Activated CD4-positive, alpha-beta memory T cell treated with anti-CD3 and anti-CD28 coated beads, Interleukin-2, amount 10 ng/mL, durations not matched to agents 7 days and 5 days (primary cell): ENCODE data around the gene ZNHIT6. TPM values are rescaled to one million over a fixed set of nuclear protein-coding genes. Genes with fewer than 3 reads are reported as not detected.
"Not testable (repeated sequence)": the region's sequence is repeated elsewhere in the genome, so short reads cannot be mapped to it uniquely, and the experiment has no call there.

ENCODE experiments used
- CTCF ChIA-PET: fragments of 350-600 bp; sonication (Branson Sonifier 250); formaldehyde crosslinking; loops from one replicate; lab custom pipeline; 2021; ENCODE audit warnings: antibody characterized with exemption, inconsistent platforms; lab: Charles Lee
- POLR2A ChIA-PET: fragments of 350-600 bp; sonication (Branson Sonifier 250); formaldehyde crosslinking; loops from one replicate; lab custom pipeline; 2021; ENCODE audit warnings: antibody characterized with exemption; lab: Charles Lee
- DNase-seq: peaks from one replicate; pipeline ENCODE4 v3.0.0-alpha.2; 2020
- H3K27ac Mint-ChIP-seq: one replicate; pipeline ENCODE4 v1.8.0; 2021; ENCODE audit warnings: mild to moderate bottlenecking, mixed read lengths
- H3K27me3 Mint-ChIP-seq: one replicate; pipeline ENCODE4 v1.8.0; 2021; ENCODE audit warnings: mixed read lengths
- H3K36me3 Mint-ChIP-seq: one replicate; pipeline ENCODE4 v1.8.0; 2021; ENCODE audit warnings: low read depth, mixed read lengths
- H3K4me1 Mint-ChIP-seq: one replicate; pipeline ENCODE4 v1.8.0; 2021; ENCODE audit warnings: mixed read lengths
- H3K4me3 Mint-ChIP-seq: one replicate; pipeline ENCODE4 v1.8.0; 2021; ENCODE audit warnings: mild to moderate bottlenecking, mixed read lengths
- H3K9me3 Mint-ChIP-seq: one replicate; pipeline ENCODE4 v1.8.0; 2021; ENCODE audit warnings: mixed read lengths
- total RNA-seq, 2 experiments: library from RNA; stranded (reverse); gene quantifications; one replicate each; pipeline ENCODE4 v1.2.3, GENCODE V29; 2021

ZNHIT6 gene
- total RNA-seq, 2 experiments from 2014 or later: 11.5 to 14.0 TPM

- Mint-ChIP-seq H3K4me3 (no peak overlapping the region), H3K36me3 (peaks cover 9% of the 10 kb centered on the region), H3K27ac (no peak overlapping the region), H3K27me3 (no peaks in the 10 kb centered on the region), H3K4me1 (no peaks in the 10 kb centered on the region), H3K9me3 (no peaks in the 10 kb centered on the region)
- CTCF ChIA-PET: no interaction called here
- no peak for DNase-seq
- POLR2A ChIA-PET: interaction anchor here (1.0 kb wide), 1 partner anchor 10 kb away, joined by 3 read pairs; no protein-coding TSS in a partner anchor
Measured at GRCh38 chr1:85660541-85660940, 47.7 kb downstream of the ZNHIT6 start.

GRCh38 chr1:85659174-85659573, 49.1 kb downstream of the ZNHIT6 start:
- POLR2A ChIA-PET: interaction anchor here (0.6 kb wide), 1 partner anchor 305 kb away, joined by 3 read pairs; no protein-coding TSS in a partner anchor
- DNase-seq: no peak

DNA sequence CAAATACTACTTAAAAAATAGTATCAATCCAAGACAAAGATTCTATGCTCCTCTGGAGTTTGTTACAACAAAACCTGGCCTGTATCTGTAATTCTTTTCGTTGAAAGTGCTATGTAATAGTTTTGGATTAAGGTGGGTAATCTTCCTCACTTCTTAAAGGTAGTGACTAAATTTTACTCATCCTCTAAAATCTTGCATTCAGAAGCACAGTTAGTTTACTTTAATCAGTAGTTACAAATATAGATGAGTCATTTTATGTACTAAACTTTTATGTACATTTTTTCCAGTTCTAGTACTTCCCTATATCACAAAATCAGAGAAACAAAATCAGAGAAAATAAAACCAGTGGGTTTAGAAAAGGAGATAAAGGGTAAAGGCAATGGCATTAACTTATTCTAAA, 51.3 kb downstream of the ZNHIT6 start:
- ChIA-PET POLR2A (no interaction called here), CTCF (no interaction called here)
- Mint-ChIP-seq H3K27me3 (no peaks in the 10 kb centered on the region), H3K4me3 (no peak overlapping the region), H3K36me3 (peaks cover 34% of the 10 kb centered on the region), H3K27ac (no peak overlapping the region), H3K4me1 (peaks cover 5% of the 10 kb centered on the region), H3K9me3 (no peaks in the 10 kb centered on the region)
- DNase-seq: no peak

More at GRCh38 chr1:85659174-85659573, 49.1 kb downstream of the ZNHIT6 start:
- CTCF ChIA-PET: no interaction called here
- no peak overlapping the region for H3K27ac Mint-ChIP-seq
- H3K4me1 Mint-ChIP-seq: peaks cover 3% of the 10 kb centered on the region
- no peaks in the 10 kb centered on the region for H3K9me3 Mint-ChIP-seq
- no peak overlapping the region for H3K4me3 Mint-ChIP-seq
- peaks cover 14% of the 10 kb centered on the region for H3K36me3 Mint-ChIP-seq
- H3K27me3 Mint-ChIP-seq: no peaks in the 10 kb centered on the region

GRCh38 chr1:85656256-85656655, 52.0 kb downstream of the ZNHIT6 start:
- POLR2A ChIA-PET: no interaction called here
- no peaks in the 10 kb centered on the region for H3K27me3 Mint-ChIP-seq
- H3K4me1 Mint-ChIP-seq: peaks cover 5% of the 10 kb centered on the region
- no peaks in the 10 kb centered on the region for H3K9me3 Mint-ChIP-seq
- no peak for DNase-seq
- H3K27ac Mint-ChIP-seq: no peak overlapping the region
- no peak overlapping the region for H3K4me3 Mint-ChIP-seq
- H3K36me3 Mint-ChIP-seq: peaks cover 36% of the 10 kb centered on the region
- CTCF ChIA-PET: no interaction called here

DNA sequence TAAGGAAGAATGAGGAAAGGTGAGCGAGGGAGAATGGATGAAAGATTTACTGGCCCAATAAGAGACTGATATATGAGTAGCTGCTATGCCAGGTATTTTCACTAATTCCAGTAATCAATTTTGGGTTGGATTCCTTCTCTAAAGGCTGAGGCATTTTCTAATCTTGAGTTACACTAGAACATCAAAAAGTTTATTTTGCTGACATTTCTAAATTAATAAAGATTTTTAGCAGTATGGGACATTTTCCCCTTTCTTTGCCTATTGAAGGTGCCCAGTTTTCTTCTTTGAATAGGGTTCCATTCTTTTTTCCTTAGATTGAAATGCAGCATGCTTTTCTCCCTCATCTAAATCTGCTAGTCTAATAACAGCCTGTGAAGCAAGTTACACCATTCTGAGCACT, 52.9 kb downstream of the ZNHIT6 start:
- no peaks in the 10 kb centered on the region for H3K9me3 Mint-ChIP-seq
- peaks cover 39% of the 10 kb centered on the region for H3K36me3 Mint-ChIP-seq
- DNase-seq: no peak

GRCh38 chr1:85654066-85654782, 54.0 kb downstream of the ZNHIT6 start:
- Mint-ChIP-seq H3K4me3 (no peak overlapping the region), H3K27ac (no peak overlapping the region), H3K36me3 (peaks cover 43% of the 10 kb centered on the region), H3K4me1 (peaks cover 5% of the 10 kb centered on the region), H3K9me3 (no peaks in the 10 kb centered on the region), H3K27me3 (no peaks in the 10 kb centered on the region)
- ChIA-PET POLR2A (no interaction called here), CTCF (no interaction called here)
- no peak for DNase-seq

More for the DNA sequence above, 52.9 kb downstream of the ZNHIT6 start:
- CTCF ChIA-PET: no interaction called here
- Mint-ChIP-seq H3K27ac (no peak overlapping the region), H3K27me3 (no peaks in the 10 kb centered on the region), H3K4me1 (peaks cover 5% of the 10 kb centered on the region), H3K4me3 (no peak overlapping the region)
- POLR2A ChIA-PET: no interaction called here

GRCh38 chr1:85652327-85652726, 55.9 kb downstream of the ZNHIT6 start:
- POLR2A ChIA-PET: no interaction called here
- peaks cover 3% of the 10 kb centered on the region for H3K9me3 Mint-ChIP-seq
- DNase-seq: no peak
- H3K36me3 Mint-ChIP-seq: peaks cover 50% of the 10 kb centered on the region
- H3K4me1 Mint-ChIP-seq: peaks cover 5% of the 10 kb centered on the region
- H3K4me3 Mint-ChIP-seq: no peak overlapping the region
- no peaks in the 10 kb centered on the region for H3K27me3 Mint-ChIP-seq
- H3K27ac Mint-ChIP-seq: no peak overlapping the region
- CTCF ChIA-PET: no interaction called here

DNA sequence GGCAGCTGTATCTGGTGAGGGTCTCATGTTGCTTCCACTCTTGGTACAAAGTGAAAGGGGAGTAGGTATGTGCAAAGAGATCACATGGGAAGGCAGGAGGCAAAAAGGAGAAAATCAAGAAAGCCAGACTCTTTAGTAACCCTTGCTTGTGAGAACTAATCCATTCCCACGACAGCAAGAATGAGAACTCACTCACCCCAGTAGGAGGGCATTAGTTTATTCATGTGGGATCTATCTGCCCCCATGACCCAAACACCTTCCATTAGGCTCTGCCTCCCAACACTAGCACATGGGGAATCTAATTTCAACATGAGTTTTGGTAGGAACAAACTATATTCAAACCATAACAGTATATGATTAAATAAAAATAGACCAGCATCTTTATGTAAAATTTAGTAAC, 57.6 kb downstream of the ZNHIT6 start:
- DNase-seq: no peak
- Mint-ChIP-seq H3K27ac (no peak overlapping the region), H3K27me3 (no peaks in the 10 kb centered on the region), H3K4me3 (no peak overlapping the region), H3K4me1 (peaks cover 5% of the 10 kb centered on the region), H3K36me3 (peaks cover 52% of the 10 kb centered on the region), H3K9me3 (peaks cover 3% of the 10 kb centered on the region)
- CTCF ChIA-PET: no interaction called here
- POLR2A ChIA-PET: interaction anchor here (1.1 kb wide), 1 partner anchor 10 kb away, joined by 3 read pairs; no protein-coding TSS in a partner anchor

GRCh38 chr1:85649591-85649990, 58.6 kb downstream of the ZNHIT6 start:
- no peaks in the 10 kb centered on the region for H3K27me3 Mint-ChIP-seq
- no peak overlapping the region for H3K4me3 Mint-ChIP-seq
- peaks cover 2% of the 10 kb centered on the region for H3K4me1 Mint-ChIP-seq
- peaks cover 47% of the 10 kb centered on the region for H3K36me3 Mint-ChIP-seq
- peaks cover 3% of the 10 kb centered on the region for H3K9me3 Mint-ChIP-seq
- no peak overlapping the region for H3K27ac Mint-ChIP-seq
- CTCF ChIA-PET: no interaction called here
- POLR2A ChIA-PET: no interaction called here
- no peak for DNase-seq

DNA sequence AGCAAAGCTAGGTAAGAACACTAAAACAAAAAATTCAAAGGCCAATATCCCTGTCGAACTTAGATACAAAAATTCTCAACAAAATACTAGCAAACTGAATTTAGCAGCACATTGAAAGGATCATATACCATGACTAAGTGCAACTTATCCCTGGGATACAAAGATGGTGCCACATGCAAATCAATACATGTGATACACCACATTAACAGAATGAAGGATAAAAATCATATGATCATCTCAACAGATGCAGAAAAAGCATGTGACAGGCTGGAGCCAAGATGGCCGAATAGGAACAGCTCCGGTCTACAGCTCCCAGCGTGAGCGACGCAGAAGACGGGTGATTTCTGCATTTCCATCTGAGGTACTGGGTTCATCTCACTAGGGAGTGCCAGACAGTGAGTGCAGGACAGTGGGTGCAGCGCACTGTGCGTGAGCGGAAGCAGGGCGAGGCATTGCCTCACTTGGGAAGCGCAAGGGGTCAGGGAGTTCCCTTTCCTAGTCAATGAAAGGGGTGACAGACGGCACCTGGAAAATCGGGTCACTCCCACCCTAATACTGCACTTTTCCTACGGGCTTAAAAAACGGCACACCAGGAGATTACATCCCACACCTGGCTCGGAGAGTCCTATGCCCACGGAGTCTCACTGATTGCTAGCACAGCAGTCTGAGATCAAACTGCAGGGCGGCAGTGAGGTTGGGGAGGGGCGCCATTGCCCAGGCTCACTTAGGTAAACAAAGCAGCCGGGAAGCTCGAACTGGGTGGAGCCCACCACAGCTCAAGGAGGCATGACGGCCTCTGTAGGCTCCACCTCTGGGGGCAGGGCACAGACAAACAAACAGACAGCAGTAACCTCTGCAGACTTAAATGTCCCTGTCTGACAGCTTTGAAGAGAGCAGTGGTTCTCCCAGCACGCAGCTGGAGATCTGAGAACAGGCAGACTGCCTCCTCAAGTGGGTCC, 66.4 kb downstream of the ZNHIT6 start:
- Mint-ChIP-seq H3K36me3 (peaks cover 44% of the 10 kb centered on the region), H3K9me3 (peaks cover 23% of the 10 kb centered on the region)
- CTCF ChIA-PET, DNase-seq, H3K4me1 Mint-ChIP-seq, H3K4me3 Mint-ChIP-seq, H3K27me3 Mint-ChIP-seq, POLR2A ChIA-PET, H3K27ac Mint-ChIP-seq: not testable (repeated sequence)

DNA sequence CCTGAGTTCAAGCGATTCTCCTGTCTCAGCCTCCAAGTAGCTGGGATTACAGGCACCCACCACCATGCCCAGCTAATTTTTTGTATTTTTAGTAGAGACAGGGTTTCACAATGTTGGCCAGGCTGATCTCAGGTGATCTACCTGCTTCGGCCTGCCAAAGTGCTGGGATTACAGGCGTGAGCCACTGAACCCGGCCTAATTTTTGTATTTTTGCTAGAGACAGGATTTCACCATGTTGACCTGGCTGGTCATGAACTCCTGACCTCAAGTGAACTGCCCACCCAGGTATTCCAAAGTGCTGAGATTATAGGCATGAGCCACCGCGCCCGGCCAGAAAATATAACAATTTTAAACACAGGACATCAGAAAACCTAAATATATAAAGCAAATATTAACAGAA, 68.3 kb downstream of the ZNHIT6 start:
- H3K27me3 Mint-ChIP-seq, CTCF ChIA-PET, POLR2A ChIA-PET, H3K27ac Mint-ChIP-seq, H3K4me1 Mint-ChIP-seq, H3K4me3 Mint-ChIP-seq, DNase-seq: not testable (repeated sequence)
- H3K36me3 Mint-ChIP-seq: peaks cover 57% of the 10 kb centered on the region
- H3K9me3 Mint-ChIP-seq: peaks cover 30% of the 10 kb centered on the region

DNA sequence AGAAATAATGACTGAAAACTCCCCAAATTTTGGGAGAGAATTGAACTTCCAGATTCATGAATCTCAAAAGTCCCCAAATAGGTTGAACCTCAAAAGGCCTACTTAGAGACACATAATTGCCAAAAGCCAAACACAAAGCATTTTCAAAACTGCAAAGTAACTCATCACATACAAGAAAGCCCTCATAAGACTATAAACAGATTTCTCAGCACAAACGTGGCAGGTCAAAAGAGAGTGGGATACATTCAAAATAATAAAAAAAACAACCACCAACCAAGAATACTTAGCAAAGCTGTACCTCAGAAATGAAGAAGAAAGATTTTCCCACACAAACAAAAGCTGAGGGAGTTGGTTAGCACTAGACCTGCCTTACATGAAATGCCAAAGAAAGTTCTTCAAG, 69.8 kb downstream of the ZNHIT6 start:
- peaks cover 30% of the 10 kb centered on the region for H3K9me3 Mint-ChIP-seq
- no peak for DNase-seq
- peaks cover 53% of the 10 kb centered on the region for H3K36me3 Mint-ChIP-seq
- no peak overlapping the region for H3K4me3 Mint-ChIP-seq
- no peak overlapping the region for H3K27ac Mint-ChIP-seq
- ChIA-PET CTCF (no interaction called here), POLR2A (no interaction called here)
- no peaks in the 10 kb centered on the region for H3K4me1 Mint-ChIP-seq
- H3K27me3 Mint-ChIP-seq: no peaks in the 10 kb centered on the region

DNA sequence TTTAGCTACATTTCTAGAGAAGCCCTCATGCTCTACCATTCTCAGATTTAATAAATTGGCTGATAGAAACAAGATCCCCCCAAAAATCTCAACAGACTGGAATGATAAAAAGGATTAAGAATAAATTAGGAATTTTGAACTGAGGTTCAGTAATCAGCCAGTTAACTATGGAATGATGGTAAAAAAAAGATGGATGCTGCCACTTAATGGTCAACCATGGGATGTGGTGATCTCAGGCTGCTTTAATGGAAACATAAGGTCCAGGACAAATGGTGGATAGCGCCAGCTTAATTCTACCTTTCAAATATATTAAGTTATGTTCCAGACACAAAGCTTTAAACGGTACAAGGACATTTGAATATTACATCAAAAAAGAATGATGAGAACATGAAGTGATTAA, 77.7 kb downstream of the ZNHIT6 start:
- H3K27ac Mint-ChIP-seq: no peak overlapping the region
- POLR2A ChIA-PET: no interaction called here
- no peaks in the 10 kb centered on the region for H3K4me1 Mint-ChIP-seq
- no peaks in the 10 kb centered on the region for H3K27me3 Mint-ChIP-seq
- H3K36me3 Mint-ChIP-seq: peaks cover 12% of the 10 kb centered on the region
- CTCF ChIA-PET: no interaction called here
- H3K9me3 Mint-ChIP-seq: no peaks in the 10 kb centered on the region
- H3K4me3 Mint-ChIP-seq: no peak overlapping the region
- DNase-seq: no peak
